ENCODE measurements around the gene NRDE2.
A peak's percentile ranks its signal among the peaks of the same experiment; 100 is the strongest.

The NRDE2 gene

GRCh38 chr14:90331497-90332270, at the start of gene NRDE2:
NRDE2 (minus strand) TSS chr14:90331941; CDS start chr14:90331904, 37 bp downstream.
- peak; percentile 95 for DNase-seq

- no peak for DNase-seq
Measured at GRCh38 chr14:90381011-90381786, 49.5 kb upstream of the NRDE2 start.

GRCh38 chr14:90379106-90379505, 47.4 kb upstream of the NRDE2 start:
- DNase-seq: no peak

- DNase-seq: no peak
Measured at GRCh38 chr14:90378249-90378648, 46.5 kb upstream of the NRDE2 start.

- no peak for DNase-seq
Measured at GRCh38 chr14:90375934-90376333, 44.2 kb upstream of the NRDE2 start.

GRCh38 chr14:90374813-90375212, 43.1 kb upstream of the NRDE2 start:
- DNase-seq: no peak

GRCh38 chr14:90373887-90374286, 42.1 kb upstream of the NRDE2 start:
- DNase-seq: no peak

GRCh38 chr14:90368946-90369721, 37.4 kb upstream of the NRDE2 start:
- DNase-seq: peak; percentile 65

- DNase-seq: no peak
Measured at GRCh38 chr14:90362558-90362896, 30.8 kb upstream of the NRDE2 start.

- no peak for DNase-seq
Measured at GRCh38 chr14:90361865-90362557, 30.3 kb upstream of the NRDE2 start.

- DNase-seq: no peak
Measured at GRCh38 chr14:90358359-90358758, 26.6 kb upstream of the NRDE2 start.

GRCh38 chr14:90356925-90357324, 25.2 kb upstream of the NRDE2 start:
- no peak for DNase-seq

- no peak for DNase-seq
Measured at GRCh38 chr14:90355540-90356518, 24.1 kb upstream of the NRDE2 start.

- DNase-seq: no peak
Measured at GRCh38 chr14:90354551-90355298, 23.0 kb upstream of the NRDE2 start.

GRCh38 chr14:90349739-90350138, 18.0 kb upstream of the NRDE2 start:
- no peak for DNase-seq

GRCh38 chr14:90348270-90348669, 16.5 kb upstream of the NRDE2 start:
- no peak for DNase-seq

- no peak for DNase-seq
Measured at GRCh38 chr14:90345239-90345557, 13.5 kb upstream of the NRDE2 start.

GRCh38 chr14:90344331-90345238, 12.8 kb upstream of the NRDE2 start:
- DNase-seq: no peak

GRCh38 chr14:90342327-90342726, 10.6 kb upstream of the NRDE2 start:
- DNase-seq: no peak

- no peak for DNase-seq
Measured at GRCh38 chr14:90341784-90342183, 10.0 kb upstream of the NRDE2 start.

All from CD4-positive, alpha-beta T cell treated with Interleukin-21 for 1 hour (primary cell).